Urinary bladder (tissue), 4 donors: Measurements from ENCODE around the gene PATJ. TPM values are rescaled to one million over a fixed set of nuclear protein-coding genes. Genes with fewer than 3 reads are reported as not detected.
A peak's percentile ranks its signal among the peaks of the same experiment; 100 is the strongest.
"Not testable (repeated sequence)": the region's sequence is repeated elsewhere in the genome, so short reads cannot be mapped to it uniquely, and the experiment has no call there.

ENCODE experiments used
- DNase-seq: peaks from one replicate; pipeline ENCODE4 v3.0.0-alpha.2; 2015; ENCODE audit errors: extremely low spot score
- H3K27ac ChIP-seq: one replicate; pipeline ENCODE4 v1.5.1; 2013; ENCODE audit warnings: low read depth, mild to moderate bottlenecking, moderate library complexity
- H3K36me3 ChIP-seq: one replicate; pipeline ENCODE4 v1.6.1; 2013; ENCODE audit warnings: mild to moderate bottlenecking, moderate library complexity; ENCODE audit not compliant: insufficient read depth
- H3K4me1 ChIP-seq: one replicate; pipeline ENCODE4 v1.6.1; 2013; ENCODE audit warnings: mild to moderate bottlenecking, moderate library complexity; ENCODE audit not compliant: insufficient read depth
- H3K4me3 ChIP-seq: one replicate; pipeline ENCODE4 v1.5.1; 2013; ENCODE audit warnings: low read depth, low read length
- WGBS: extraction: QIAGEN DNeasy Blood & Tissue Kit; methylation state at CpG from one replicate; pipeline ENCODE4 v1.1.7; 2013; 5-methylcytosine and 5-hydroxymethylcytosine counted together
- polyA plus RNA-seq: library from polyadenylated mRNA; stranded (reverse); fragments of 200-250 nt; gene quantifications from one replicate; pipeline ENCODE4 v1.2.3, GENCODE V29; 2013
- total RNA-seq: library from RNA; depleted of rRNA; stranded (reverse); fragments of >200 nt; gene quantifications from one replicate; pipeline ENCODE4 v1.2.3, GENCODE V29; 2014
- donor health status: healthy with polysubstance abuse.
- donor health status: healthy.

PATJ gene, protein sequence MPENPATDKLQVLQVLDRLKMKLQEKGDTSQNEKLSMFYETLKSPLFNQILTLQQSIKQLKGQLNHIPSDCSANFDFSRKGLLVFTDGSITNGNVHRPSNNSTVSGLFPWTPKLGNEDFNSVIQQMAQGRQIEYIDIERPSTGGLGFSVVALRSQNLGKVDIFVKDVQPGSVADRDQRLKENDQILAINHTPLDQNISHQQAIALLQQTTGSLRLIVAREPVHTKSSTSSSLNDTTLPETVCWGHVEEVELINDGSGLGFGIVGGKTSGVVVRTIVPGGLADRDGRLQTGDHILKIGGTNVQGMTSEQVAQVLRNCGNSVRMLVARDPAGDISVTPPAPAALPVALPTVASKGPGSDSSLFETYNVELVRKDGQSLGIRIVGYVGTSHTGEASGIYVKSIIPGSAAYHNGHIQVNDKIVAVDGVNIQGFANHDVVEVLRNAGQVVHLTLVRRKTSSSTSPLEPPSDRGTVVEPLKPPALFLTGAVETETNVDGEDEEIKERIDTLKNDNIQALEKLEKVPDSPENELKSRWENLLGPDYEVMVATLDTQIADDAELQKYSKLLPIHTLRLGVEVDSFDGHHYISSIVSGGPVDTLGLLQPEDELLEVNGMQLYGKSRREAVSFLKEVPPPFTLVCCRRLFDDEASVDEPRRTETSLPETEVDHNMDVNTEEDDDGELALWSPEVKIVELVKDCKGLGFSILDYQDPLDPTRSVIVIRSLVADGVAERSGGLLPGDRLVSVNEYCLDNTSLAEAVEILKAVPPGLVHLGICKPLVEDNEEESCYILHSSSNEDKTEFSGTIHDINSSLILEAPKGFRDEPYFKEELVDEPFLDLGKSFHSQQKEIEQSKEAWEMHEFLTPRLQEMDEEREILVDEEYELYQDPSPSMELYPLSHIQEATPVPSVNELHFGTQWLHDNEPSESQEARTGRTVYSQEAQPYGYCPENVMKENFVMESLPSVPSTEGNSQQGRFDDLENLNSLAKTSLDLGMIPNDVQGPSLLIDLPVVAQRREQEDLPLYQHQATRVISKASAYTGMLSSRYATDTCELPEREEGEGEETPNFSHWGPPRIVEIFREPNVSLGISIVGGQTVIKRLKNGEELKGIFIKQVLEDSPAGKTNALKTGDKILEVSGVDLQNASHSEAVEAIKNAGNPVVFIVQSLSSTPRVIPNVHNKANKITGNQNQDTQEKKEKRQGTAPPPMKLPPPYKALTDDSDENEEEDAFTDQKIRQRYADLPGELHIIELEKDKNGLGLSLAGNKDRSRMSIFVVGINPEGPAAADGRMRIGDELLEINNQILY (N-terminal part only)
- total RNA-seq (33.1 TPM), polyA plus RNA-seq (6.6 TPM)

- H3K27ac ChIP-seq = peak within 1 kb of the TSS; percentile 99
- H3K36me3 ChIP-seq = no peaks in the 10 kb centered on the region
- H3K4me1 ChIP-seq = no peaks in the 10 kb centered on the region
- H3K4me3 ChIP-seq = peak within 1 kb of the TSS; percentile 98
- peak; percentile 41 for DNase-seq
- WGBS = 5% methylated on average over 53 of the region's 54 CpGs
These were observed at the start of gene PATJ for GRCh38 chr1:61741711-61742619. Gene PATJ (plus strand): TSS chr1:61742480. CDS start chr1:61762893, 20,413 bp downstream.

DNA sequence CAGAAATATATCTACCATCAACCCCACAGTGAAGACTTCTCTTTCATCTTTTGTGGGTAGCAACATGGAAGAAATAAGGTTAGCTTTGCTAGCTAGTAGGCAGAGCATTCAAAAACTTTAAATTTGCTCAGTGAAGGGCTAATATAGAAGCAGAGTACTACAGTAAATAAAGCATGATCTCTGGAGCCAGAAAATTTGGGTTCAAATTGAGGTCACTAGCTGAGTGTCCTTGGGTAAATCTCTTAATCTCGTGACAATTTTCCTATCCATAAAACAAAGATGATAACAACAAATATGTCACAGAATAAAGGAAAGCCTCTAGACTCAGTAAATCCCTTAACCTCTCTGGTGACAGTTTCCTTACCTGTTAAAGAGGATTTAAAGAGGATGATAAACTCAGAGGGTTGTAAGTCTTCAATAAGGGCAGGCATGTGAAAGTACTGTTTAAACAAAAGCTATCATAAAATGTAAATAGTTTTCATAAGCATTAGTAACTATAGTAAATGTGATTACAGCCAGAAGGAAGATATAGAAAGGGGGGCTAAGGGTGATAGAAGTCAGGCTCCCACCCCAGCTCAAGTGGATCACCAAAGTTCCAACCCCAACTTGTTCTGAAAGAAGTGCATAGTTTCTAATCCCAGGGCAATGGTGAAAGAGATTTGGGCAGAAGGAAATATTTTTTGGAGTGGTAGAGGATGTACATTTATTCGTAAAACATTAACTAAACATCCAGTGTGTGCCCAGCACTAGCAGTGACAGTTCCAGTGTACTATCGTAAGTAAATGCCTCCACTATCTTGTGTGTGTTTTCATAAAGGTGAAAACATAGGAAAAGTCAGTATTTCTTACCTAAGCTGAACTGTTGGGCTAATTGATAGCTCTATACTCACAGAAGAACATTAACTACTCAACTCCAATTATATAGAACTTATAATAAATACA, 42.1 kb upstream of the PATJ start:
- WGBS = 29% methylated on average over 3 of the region's 3 CpGs
- Histone ChIP-seq H3K4me3 (no peak overlapping the region), H3K4me1 (no peaks in the 10 kb centered on the region), H3K27ac (peak overlapping the region; percentile 5), H3K36me3 (peaks cover 3% of the 10 kb centered on the region)
- DNase-seq = peak; percentile 7

- no peaks in the 10 kb centered on the region for H3K4me1 ChIP-seq
- no peak for DNase-seq
- WGBS = 89% methylated on average over 7 of the region's 7 CpGs
- H3K27ac ChIP-seq = no peak overlapping the region
- peaks cover 2% of the 10 kb centered on the region for H3K36me3 ChIP-seq
- H3K4me3 ChIP-seq = no peak overlapping the region
These were observed 33.0 kb upstream of the PATJ start for GRCh38 chr1:61708953-61709907.

DNA sequence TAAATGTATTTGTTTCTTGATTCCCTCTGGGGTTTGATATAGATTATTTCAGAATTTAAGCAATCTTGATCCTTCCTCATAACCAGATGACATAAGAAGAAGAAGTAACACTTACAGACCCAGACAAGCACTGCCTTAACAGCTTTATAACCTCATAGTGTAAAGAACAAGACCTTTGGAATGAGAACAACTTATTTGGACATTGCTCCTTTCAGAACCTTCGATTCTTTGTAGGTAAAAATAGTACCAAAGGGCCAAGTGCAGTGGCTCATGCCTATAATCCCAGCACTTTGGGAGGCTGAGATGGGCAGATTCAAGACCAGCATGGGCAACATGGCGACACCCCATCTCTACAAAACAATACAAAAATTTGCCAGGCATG, 32.4 kb upstream of the PATJ start:
- WGBS = 98% methylated on average over 2 of the region's 2 CpGs
- DNase-seq = no peak
- no peaks in the 10 kb centered on the region for H3K4me1 ChIP-seq
- no peak overlapping the region for H3K4me3 ChIP-seq
- H3K36me3 ChIP-seq = peaks cover 2% of the 10 kb centered on the region
- H3K27ac ChIP-seq = no peak overlapping the region

DNA sequence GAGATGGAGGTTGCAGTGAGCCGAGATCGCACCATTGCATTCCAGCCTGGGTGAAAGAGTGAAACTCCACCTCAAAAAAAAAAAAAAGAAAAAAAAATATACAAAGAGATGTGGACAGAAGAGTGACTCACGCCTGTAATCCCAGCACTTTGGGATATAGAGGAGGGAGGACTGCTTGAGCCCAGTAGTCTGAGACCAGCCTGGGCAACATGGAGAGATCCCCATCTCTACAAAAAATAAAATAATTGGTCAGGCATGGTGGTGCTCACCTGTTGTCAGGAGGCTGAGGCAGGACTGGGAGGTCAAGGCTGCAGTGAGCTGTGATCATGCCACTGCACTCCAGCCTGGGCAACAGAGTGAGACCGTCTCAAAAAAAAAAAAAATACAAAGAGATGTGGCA, 31.0 kb upstream of the PATJ start:
- H3K4me1 ChIP-seq = not testable (repeated sequence)

GRCh38 chr1:61711969-61712368, 30.3 kb upstream of the PATJ start:
- Histone ChIP-seq H3K4me3 (no peak overlapping the region), H3K27ac (no peak overlapping the region), H3K36me3 (no peaks in the 10 kb centered on the region), H3K4me1 (no peaks in the 10 kb centered on the region)
- no peak for DNase-seq

More for the DNA sequence above, 31.0 kb upstream of the PATJ start:
- 87% methylated on average over 4 of the region's 4 CpGs for WGBS
- not testable (repeated sequence) for H3K36me3 ChIP-seq, H3K27ac ChIP-seq, H3K4me3 ChIP-seq, DNase-seq

DNA sequence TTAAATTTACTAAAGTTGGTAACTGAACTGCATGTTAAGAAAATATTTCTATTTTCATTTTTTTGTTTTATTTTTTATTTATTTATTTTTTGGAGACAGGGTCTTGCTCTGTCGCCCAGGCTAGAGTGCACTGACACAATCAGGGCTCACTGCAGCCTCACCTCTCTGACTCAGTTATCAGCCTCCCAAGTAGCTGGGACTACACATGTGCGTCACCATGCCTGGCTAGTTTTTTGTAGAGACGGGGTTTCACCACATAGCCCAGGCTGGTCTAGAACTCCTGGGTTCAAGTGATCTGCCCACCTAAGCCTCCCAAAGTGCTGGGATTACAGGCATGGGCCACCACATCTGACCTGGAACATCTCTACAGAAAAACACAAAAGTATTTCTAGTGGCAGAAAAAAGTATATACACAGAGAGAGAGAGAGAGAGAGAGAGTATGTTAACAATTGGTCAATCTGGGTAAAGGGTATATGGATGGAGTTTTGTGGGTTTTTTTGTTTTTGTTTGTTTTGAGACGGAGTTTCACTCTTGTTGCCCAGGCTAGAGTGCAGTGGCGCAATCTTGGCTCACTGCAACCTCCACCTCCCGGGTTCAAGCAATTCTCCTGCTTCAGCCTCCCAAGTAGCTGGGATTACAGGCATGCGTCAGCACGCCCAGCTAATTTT, 23.1 kb upstream of the PATJ start:
- not testable (repeated sequence) for H3K27ac ChIP-seq, DNase-seq, H3K4me1 ChIP-seq, H3K4me3 ChIP-seq, H3K36me3 ChIP-seq
- WGBS = 94% methylated on average over 8 of the region's 8 CpGs

DNA sequence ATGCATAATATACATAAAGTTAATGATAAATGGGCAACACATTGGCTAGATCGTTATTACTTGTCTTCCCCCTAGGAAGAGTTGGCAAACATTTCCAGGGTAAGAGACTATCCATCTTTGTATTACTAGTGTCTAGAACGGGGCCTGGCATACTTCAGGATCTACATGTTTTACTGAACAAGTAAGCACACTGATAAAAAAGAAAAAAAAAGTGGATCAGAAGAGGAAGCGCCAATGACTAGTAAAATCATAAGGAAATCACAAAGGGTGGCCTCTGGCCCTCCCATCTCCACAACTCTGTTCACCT, 17.8 kb upstream of the PATJ start:
- H3K4me1 ChIP-seq = no peaks in the 10 kb centered on the region
- peak overlapping the region; percentile 83 for H3K27ac ChIP-seq
- H3K36me3 ChIP-seq = no peaks in the 10 kb centered on the region
- H3K4me3 ChIP-seq = peak overlapping the region; percentile 67
- 2% methylated on average over 3 of the region's 3 CpGs for WGBS
- DNase-seq = no peak

GRCh38 chr1:61724813-61725694, 17.2 kb upstream of the PATJ start, which contains the start of gene TM2D1:
Gene TM2D1 (minus strand): TSS chr1:61725141. CDS start chr1:61725120, 21 bp downstream.
- whole genome bisulfite sequencing = under 1% methylated on average over 45 of the region's 45 CpGs
- DNase-seq = peak; percentile 88
- Histone ChIP-seq H3K36me3 (no peaks in the 10 kb centered on the region), H3K4me3 (peak within 1 kb of the TSS; percentile 67), H3K4me1 (no peaks in the 10 kb centered on the region), H3K27ac (peak within 1 kb of the TSS; percentile 83)

- H3K36me3 ChIP-seq = no peaks in the 10 kb centered on the region
- WGBS = 80% methylated on average over 3 of the region's 3 CpGs
- no peak for DNase-seq
These were observed 14.7 kb upstream of the PATJ start for GRCh38 chr1:61727544-61727943.

More at GRCh38 chr1:61727544-61727943, 14.7 kb upstream of the PATJ start:
- H3K4me1 ChIP-seq = no peaks in the 10 kb centered on the region
- H3K4me3 ChIP-seq = no peak overlapping the region
- no peak overlapping the region for H3K27ac ChIP-seq
